Measurements from ENCODE around the gene VPS33B. TPM values are rescaled to one million over a fixed set of nuclear protein-coding genes. Genes with fewer than 3 reads are reported as not detected.
A peak's percentile ranks its signal among the peaks of the same experiment; 100 is the strongest.

Gene VPS33B
- total RNA-seq, 1 experiment from 2014 or later = 19.5 TPM

GRCh38 chr15:91051248-91051647 lies 28.9 kb upstream of the VPS33B start:
- Histone ChIP-seq H3K27ac (ENCODE audit: low read depth, low read length, poor library complexity, severe bottlenecking) (no peak overlapping the region), H3K4me1 (ENCODE audit: insufficient read depth, low read length, poor library complexity, severe bottlenecking) (peaks cover 11% of the 10 kb centered on the region), H3K9me3 (ENCODE audit: low read depth, low read length, poor library complexity, severe bottlenecking) (no peaks in the 10 kb centered on the region), H3K27me3 (replicated peaks; ENCODE audit: insufficient read depth, low read depth, low read length, poor library complexity) (no peaks in the 10 kb centered on the region), H3K4me3 (ENCODE audit: low read depth, low read length, poor library complexity, severe bottlenecking) (no peak overlapping the region), H3K36me3 (ENCODE audit: insufficient read depth, low read length, poor library complexity, severe bottlenecking) (no peaks in the 10 kb centered on the region)
- DNase-seq (ENCODE audit: low spot score) = no peak
- POLR2A ChIA-PET (ENCODE audit: low non-redundant PET) = no interaction called here
- intact Hi-C loops (cut with micrococcal nuclease; ENCODE audit: unreplicated experiment) = loop anchor here (10.0 kb wide), 1 partner anchor 1034 kb away; no protein-coding TSS in a partner anchor
- CTCF ChIA-PET = no interaction called here
- TF ChIP-seq EZH2 (IDR thresholded peaks at IDR 0.05; ENCODE audit: borderline replicate concordance, low read depth, low read length, poor library complexity, severe bottlenecking) = no peak
- no peak for TF ChIP-seq CTCF (conservative IDR thresholded peaks at IDR 0.05; ENCODE audit: low read depth, low read length)
- BruUV-seq (replicated peaks) = no TSS peak

- BruUV-seq (replicated peaks) = no TSS peak
- no peaks in the 10 kb centered on the region for H3K27me3 ChIP-seq (replicated peaks; ENCODE audit: insufficient read depth, low read depth, low read length, poor library complexity)
- TF ChIP-seq CTCF (conservative IDR thresholded peaks at IDR 0.05; ENCODE audit: low read depth, low read length) (no peak), EZH2 (IDR thresholded peaks at IDR 0.05; ENCODE audit: borderline replicate concordance, low read depth, low read length, poor library complexity, severe bottlenecking) (no peak)
- peaks cover 8% of the 10 kb centered on the region for H3K4me1 ChIP-seq (ENCODE audit: insufficient read depth, low read length, poor library complexity, severe bottlenecking)
- intact Hi-C loops (cut with micrococcal nuclease; ENCODE audit: unreplicated experiment) = loop anchor here (10.0 kb wide), 1 partner anchor 1035 kb away; no protein-coding TSS in a partner anchor
- DNase-seq (ENCODE audit: low spot score) = no peak
- H3K4me3 ChIP-seq (ENCODE audit: low read depth, low read length, poor library complexity, severe bottlenecking) = no peak overlapping the region
- CTCF ChIA-PET = interaction anchor here (0.6 to 1.6 kb wide), 9 partner anchors 13 to 892 kb away, joined by 3 to 17 read pairs (median 5); partner anchors contain the start of genes MAN2A2 and UNC45A
- no peak overlapping the region for H3K27ac ChIP-seq (ENCODE audit: low read depth, low read length, poor library complexity, severe bottlenecking)
- H3K9me3 ChIP-seq (ENCODE audit: low read depth, low read length, poor library complexity, severe bottlenecking) = no peaks in the 10 kb centered on the region
- POLR2A ChIA-PET (ENCODE audit: low non-redundant PET) = no interaction called here
- H3K36me3 ChIP-seq (ENCODE audit: insufficient read depth, low read length, poor library complexity, severe bottlenecking) = no peaks in the 10 kb centered on the region
These were observed 27.7 kb upstream of the VPS33B start for GRCh38 chr15:91050128-91050455.

GRCh38 chr15:91049378-91050127 lies 27.2 kb upstream of the VPS33B start:
- no peaks in the 10 kb centered on the region for H3K27me3 ChIP-seq (replicated peaks; ENCODE audit: insufficient read depth, low read depth, low read length, poor library complexity)
- no peak overlapping the region for H3K27ac ChIP-seq (ENCODE audit: low read depth, low read length, poor library complexity, severe bottlenecking)
- ChIA-PET CTCF (interaction anchor here (0.6 to 1.6 kb wide), 10 partner anchors 12 to 893 kb away, joined by 3 to 17 read pairs (median 4); partner anchors contain the start of genes MAN2A2, UNC45A and VPS33B), POLR2A (ENCODE audit: low non-redundant PET) (no interaction called here)
- H3K4me1 ChIP-seq (ENCODE audit: insufficient read depth, low read length, poor library complexity, severe bottlenecking) = peaks cover 3% of the 10 kb centered on the region
- no peaks in the 10 kb centered on the region for H3K9me3 ChIP-seq (ENCODE audit: low read depth, low read length, poor library complexity, severe bottlenecking)
- DNase-seq (ENCODE audit: low spot score) = peak; percentile 76
- intact Hi-C loops (cut with micrococcal nuclease; ENCODE audit: unreplicated experiment) = loop anchor here (1.0 to 10.0 kb wide), 2 partner anchors 92 to 1035 kb away; no protein-coding TSS in a partner anchor
- peak; percentile 77 for TF ChIP-seq CTCF (conservative IDR thresholded peaks at IDR 0.05; ENCODE audit: low read depth, low read length)
- no peak for TF ChIP-seq EZH2 (IDR thresholded peaks at IDR 0.05; ENCODE audit: borderline replicate concordance, low read depth, low read length, poor library complexity, severe bottlenecking)
- H3K4me3 ChIP-seq (ENCODE audit: low read depth, low read length, poor library complexity, severe bottlenecking) = no peak overlapping the region
- no peaks in the 10 kb centered on the region for H3K36me3 ChIP-seq (ENCODE audit: insufficient read depth, low read length, poor library complexity, severe bottlenecking)
- no TSS peak for BruUV-seq (replicated peaks)
